B cell (primary cell): ENCODE results near the gene SLC16A7. TPM values are rescaled to one million over a fixed set of nuclear protein-coding genes. Genes with fewer than 3 reads are reported as not detected.

Source experiments
- ATAC-seq: fragments of 200-7000 bp; cut with Tn5 transposase; one replicate; pipeline ENCODE4 v1.10.0; 2021; ENCODE audit warnings: low read depth, mild to moderate bottlenecking, moderate number of reproducible peaks, moderate library complexity
- CTCF ChIA-PET: fragments of 350-600 bp; sonication (Branson Sonifier 250); formaldehyde crosslinking; loops from one replicate; lab custom pipeline; 2021; ENCODE audit warnings: antibody characterized with exemption, inconsistent platforms; lab: Charles Lee
- POLR2A ChIA-PET: fragments of 350-600 bp; sonication (Branson Sonifier 250); formaldehyde crosslinking; loops from one replicate; lab custom pipeline; 2021; ENCODE audit warnings: antibody characterized with exemption; lab: Charles Lee
- DNase-seq: peaks from one replicate; pipeline ENCODE4 v3.0.0; 2013
- H2AFZ ChIP-seq: 2 replicates; pipeline ENCODE4 v1.6.1; 2012; ENCODE audit warnings: mild to moderate bottlenecking, low read depth, low read length; ENCODE audit not compliant: insufficient read depth, poor library complexity, severe bottlenecking
- H3K27ac ChIP-seq, 2 donors: 1 replicate in 1 of 2; 2 replicates in 1 of 2; pipeline ENCODE4 v1.5.1; 2012 to 2013; ENCODE audit warnings: low read length in 2 of 2, mild to moderate bottlenecking in 2 of 2, moderate library complexity in 1 of 2
- H3K27me3 ChIP-seq, 4 experiments: fragments of 200-600 bp in 1 of 4; sonication (generic) in 1 of 4; replicated peaks in 1 of 4; 1 replicate in 2 of 4; 2 replicates in 2 of 4; pipeline versions ENCODE4 v1.6.1 to v1.7.0; 2013 to 2016; ENCODE audit warnings: low read length in 3 of 4, mild to moderate bottlenecking in 2 of 4, mixed read lengths in 1 of 4, moderate library complexity in 1 of 4; ENCODE audit not compliant: insufficient read depth in 4 of 4, control insufficient read depth in 3 of 4; ENCODE audit errors: control extremely low read depth in 1 of 4
- H3K36me3 ChIP-seq, 2 experiments: replicated peaks in 1 of 2; 1 replicate in 1 of 2; 2 replicates in 1 of 2; pipeline versions ENCODE4 v1.6.1 to v1.7.1; 2013; ENCODE audit warnings: low read length in 1 of 2; ENCODE audit not compliant: insufficient read depth in 2 of 2, control insufficient read depth in 1 of 2; ENCODE audit errors: control extremely low read depth in 1 of 2, extremely low read depth in 1 of 2
- H3K4me1 ChIP-seq, 2 donors: fragments of 200-600 bp in 1 of 2; sonication (generic) in 1 of 2; 1 replicate in 1 of 2; 2 replicates in 1 of 2; pipeline versions ENCODE4 v1.5.1 to v1.6.1; 2013 to 2017; ENCODE audit warnings: low read length in 2 of 2; ENCODE audit not compliant: control insufficient read depth in 2 of 2, insufficient read depth in 2 of 2
- H3K4me2 ChIP-seq: replicated peaks from 2 replicates; pipeline ENCODE3; 2012; ENCODE audit warnings: mild to moderate bottlenecking, low read depth, low read length; ENCODE audit not compliant: poor library complexity, severe bottlenecking
- H3K4me3 ChIP-seq, 5 experiments: fragments of 200-600 bp in 1 of 5; sonication (generic) in 1 of 5; 1 replicate in 3 of 5; 2 replicates in 2 of 5; pipeline versions ENCODE4 v1.5.1 to v1.7.0; 2011 to 2016; ENCODE audit warnings: low read length in 4 of 5, mild to moderate bottlenecking in 4 of 5, low read depth in 2 of 5, control low read depth in 1 of 5, moderate library complexity in 1 of 5; ENCODE audit not compliant: insufficient read depth in 1 of 5; ENCODE audit errors: control extremely low read depth in 1 of 5, extremely low read depth in 1 of 5
- H3K79me2 ChIP-seq: fragments of 200-600 bp; sonication (generic); one replicate; pipeline ENCODE4 v1.6.0; 2016; ENCODE audit warnings: low read length; ENCODE audit not compliant: control insufficient read depth, insufficient read depth
- H3K9ac ChIP-seq: fragments of 200-600 bp; sonication (generic); 2 replicates; pipeline ENCODE4 v1.6.1; 2017; ENCODE audit warnings: mild to moderate bottlenecking, low read length, moderate library complexity
- H3K9me3 ChIP-seq, 3 donors: one replicate each; pipeline versions ENCODE4 v1.6.1 to v1.7.1; 2013; ENCODE audit warnings: low read length in 2 of 3; ENCODE audit not compliant: control insufficient read depth in 2 of 3, insufficient read depth in 1 of 3; ENCODE audit errors: control extremely low read depth in 1 of 3
- H4K20me1 ChIP-seq: 2 replicates; pipeline ENCODE4 v1.6.0; 2012; ENCODE audit warnings: mild to moderate bottlenecking, low read length; ENCODE audit not compliant: insufficient read depth, control insufficient read depth, poor library complexity, severe bottlenecking
- H3K27ac Mint-ChIP-seq: one replicate; pipeline ENCODE4 v1.8.0; 2021; ENCODE audit warnings: mixed read lengths
- H3K27me3 Mint-ChIP-seq: one replicate; pipeline ENCODE4 v1.8.0; 2021; ENCODE audit warnings: mixed read lengths
- H3K4me1 Mint-ChIP-seq: one replicate; pipeline ENCODE4 v1.8.0; 2021; ENCODE audit warnings: mixed read lengths
- H3K4me3 Mint-ChIP-seq: one replicate; pipeline ENCODE4 v1.8.0; 2021; ENCODE audit warnings: mixed read lengths
- H3K9me3 Mint-ChIP-seq: one replicate; pipeline ENCODE4 v1.8.0; 2022; ENCODE audit warnings: mixed read lengths; ENCODE audit not compliant: insufficient read depth
- CTCF ChIP-seq: fragments of 200-600 bp; IDR thresholded peaks from one replicate; pipeline ENCODE4 v1.8.0; 2022; ENCODE audit warnings: antibody characterized with exemption, mild to moderate bottlenecking
- EZH2 ChIP-seq: IDR thresholded peaks from 2 replicates; pipeline ENCODE4 v1.6.1; 2012; ENCODE audit warnings: borderline replicate concordance, low read depth, mild to moderate bottlenecking, moderate library complexity, low read length; ENCODE audit not compliant: insufficient read depth, poor library complexity, severe bottlenecking
- WGBS: methylation state at CpG from one replicate; pipeline ENCODE4 v1.1.5; 2013; ENCODE audit warnings: missing lambda C conversion rate; ENCODE audit not compliant: insufficient coverage; 5-methylcytosine and 5-hydroxymethylcytosine counted together
- intact Hi-C: fragments of 100-400 bp; cut with micrococcal nuclease; formaldehyde crosslinking; loops from one replicate; pipeline ENCODE4 v1.10.0; 2022
- polyA plus RNA-seq: library from polyadenylated mRNA; depleted of rRNA; stranded (reverse); fragments of >200 nt; gene quantifications from 2 replicates; pipeline ENCODE4 v1.2.3, GENCODE V29; 2012
- total RNA-seq, 2 donors: library from RNA; stranded (reverse); fragments of 120-200 nt in 1 of 2; gene quantifications; 1 replicate in 1 of 2; 2 replicates in 1 of 2; pipeline versions ENCODE4 v1.2.3 to v1.2.4, GENCODE V29; 2013 to 2022

Gene SLC16A7
- total and polyA plus RNA-seq, 2 donors (not counting 1 experiment from before 2014, with no cell fraction given), result 11.6 to 32.7 TPM

GRCh38 chr12:59650588-59651228, 54.9 kb downstream of the SLC16A7 start:
- WGBS, result no CpG with 5 or more reads among the region's 3 CpGs
- H3K27me3 ChIP-seq, result no peaks in the 10 kb centered on the region
- H3K4me1 ChIP-seq, result no peaks in the 10 kb centered on the region
- intact Hi-C loops, result no loop called here
- H3K4me2 ChIP-seq, result no peak overlapping the region
- Mint-ChIP-seq H3K4me1 (peaks cover 16% of the 10 kb centered on the region), H3K27me3 (no peaks in the 10 kb centered on the region), H3K9me3 (peaks cover under 1% of the 10 kb centered on the region), H3K4me3 (no peak overlapping the region), H3K27ac (no peak overlapping the region)
- no peak overlapping the region for H3K4me3 ChIP-seq
- no peak overlapping the region for H3K9ac ChIP-seq
- ATAC-seq (no peak), DNase-seq (no peak)
- peaks cover 0 to 8% (median 2%) of the 10 kb centered on the region in 3 donors for H3K9me3 ChIP-seq
- TF ChIP-seq CTCF (no peak), EZH2 (no peak)
- no peaks in the 10 kb centered on the region for H4K20me1 ChIP-seq
- POLR2A ChIA-PET, result no interaction called here
- H3K36me3 ChIP-seq, result no peaks in the 10 kb centered on the region
- CTCF ChIA-PET, result interaction anchor here (1.0 kb wide), 1 partner anchor 19 kb away, joined by 4 read pairs; no protein-coding TSS in a partner anchor
- no peak overlapping the region for H3K27ac ChIP-seq
- H2AFZ ChIP-seq, result no peak overlapping the region
- H3K79me2 ChIP-seq, result peaks cover 10% of the 10 kb centered on the region

GRCh38 chr12:59651229-59651920, 55.5 kb downstream of the SLC16A7 start:
- ATAC-seq (no peak), DNase-seq (no peak)
- Histone ChIP-seq H3K36me3 (peaks cover 0 to 3% of the 10 kb centered on the region in 2 experiments), H3K4me1 (no peaks in the 10 kb centered on the region), H3K4me3 (no peak overlapping the region), H3K27ac (no peak overlapping the region), H3K9ac (no peak overlapping the region), H3K27me3 (no peaks in the 10 kb centered on the region), H3K79me2 (peaks cover 10% of the 10 kb centered on the region), H3K4me2 (no peak overlapping the region), H3K9me3 (peaks cover 0 to 3% (median 1%) of the 10 kb centered on the region in 3 donors), H2AFZ (no peak overlapping the region), H4K20me1 (no peaks in the 10 kb centered on the region)
- POLR2A ChIA-PET, result no interaction called here
- TF ChIP-seq CTCF (no peak), EZH2 (no peak)
- CTCF ChIA-PET, result interaction anchor here (1.0 kb wide), 1 partner anchor 20 kb away, joined by 4 read pairs; no protein-coding TSS in a partner anchor
- Mint-ChIP-seq H3K4me3 (no peak overlapping the region), H3K27ac (peak overlapping the region; percentile 21), H3K4me1 (peaks cover 16% of the 10 kb centered on the region), H3K27me3 (no peaks in the 10 kb centered on the region), H3K9me3 (no peaks in the 10 kb centered on the region)
- no CpG with 5 or more reads among the region's 1 CpG for WGBS
- intact Hi-C loops, result no loop called here
